Panc1 (cell line): ENCODE results near the gene TMEM185A.
"Not testable (repeated sequence)": the region's sequence is repeated elsewhere in the genome, so short reads cannot be mapped to it uniquely, and the experiment has no call there.

ENCODE experiments used
- CTCF ChIP-seq: fragments of 450-650 bp; IDR thresholded peaks from 2 replicates; pipeline ENCODE4 v1.5.1; 2017; ENCODE audit warnings: mild to moderate bottlenecking
- POLR2AphosphoS5 ChIP-seq: IDR thresholded peaks from 2 replicates; pipeline ENCODE4 v1.6.1; 2012; ENCODE audit warnings: mild to moderate bottlenecking, low read depth, low read length, moderate library complexity
- REST ChIP-seq, 2 experiments: IDR thresholded peaks; 2 replicates each; pipeline ENCODE4 v1.6.1; 2011 to 2012; ENCODE audit warnings: low read depth in 2 of 2, control low read depth in 1 of 2, low read length in 1 of 2, mild to moderate bottlenecking in 1 of 2, moderate library complexity in 1 of 2; ENCODE audit not compliant: insufficient read depth in 1 of 2

GRCh38 chrX:149551245-149551938 is 80.2 kb downstream of the TMEM185A start:
- not testable (repeated sequence) for TF ChIP-seq CTCF; POLR2AphosphoS5; REST (IDR thresholded peaks at IDR 0.05; ENCODE audit: insufficient read depth in 1 of 2, low read depth in 2 of 2, low read length in 1 of 2)
